Gastroesophageal sphincter (tissue), 4 donors: ENCODE results near the gene DTX4. TPM values are rescaled to one million over a fixed set of nuclear protein-coding genes. Genes with fewer than 3 reads are reported as not detected.

Experiments used
- ATAC-seq: fragments of 150-250 bp; one replicate; pipeline ENCODE4 v1.9.1; 2016; ENCODE audit warnings: mild to moderate bottlenecking, moderate library complexity
- H3K27ac ChIP-seq, 4 donors: fragments of 200-600 bp; sonication (generic) in 3 of 4; 1 replicate in 3 of 4; 2 replicates in 1 of 4; pipeline ENCODE4 v1.5.1; 2016 to 2019
- H3K27me3 ChIP-seq: fragments of 200-600 bp; sonication (generic); one replicate; pipeline ENCODE4 v1.5.1; 2019
- H3K36me3 ChIP-seq, 2 donors: fragments of 200-600 bp; sonication (generic); one replicate each; pipeline ENCODE4 v1.5.1; 2019; ENCODE audit warnings: control low read depth in 1 of 2
- H3K4me1 ChIP-seq, 3 donors: fragments of 200-600 bp; sonication (generic); 1 replicate in 2 of 3; 2 replicates in 1 of 3; pipeline ENCODE4 v1.5.1; 2016 to 2019; ENCODE audit warnings: control low read depth in 2 of 3
- H3K4me3 ChIP-seq, 2 donors: fragments of 200-600 bp; sonication (generic); one replicate each; pipeline ENCODE4 v1.5.1; 2019; ENCODE audit warnings: mild to moderate bottlenecking in 1 of 2, moderate library complexity in 1 of 2
- H3K9me3 ChIP-seq, 3 donors: fragments of 200-600 bp; sonication (generic); one replicate each; pipeline ENCODE4 v1.5.1; 2017 to 2019; ENCODE audit warnings: control low read depth in 2 of 3
- CTCF ChIP-seq, 4 experiments: fragments of 200-600 bp in 2 of 4; fragments of 450-650 bp in 2 of 4; sonication (generic) in 1 of 4; IDR thresholded peaks; one replicate each; pipeline ENCODE4 v1.5.1; 2017 to 2019; ENCODE audit warnings: antibody characterized with exemption in 4 of 4, mild to moderate bottlenecking in 2 of 4, moderate library complexity in 2 of 4
- EP300 ChIP-seq: sonication (generic); formaldehyde crosslinking; IDR thresholded peaks from one replicate; pipeline ENCODE4 v1.6.1; 2017; ENCODE audit warnings: antibody characterized with exemption, mild to moderate bottlenecking
- POLR2A ChIP-seq, 2 donors: fragments of 450-650 bp; IDR thresholded peaks; one replicate each; pipeline ENCODE4 v1.6.1; 2017; ENCODE audit warnings: antibody characterized with exemption in 2 of 2, mild to moderate bottlenecking in 2 of 2, moderate library complexity in 1 of 2
- POLR2AphosphoS5 ChIP-seq: sonication (generic); formaldehyde crosslinking; IDR thresholded peaks from one replicate; pipeline ENCODE4 v1.6.1; 2017; ENCODE audit warnings: antibody characterized with exemption
- WGBS, 2 donors: methylation state at CpG; one replicate each; pipeline ENCODE4 v1.1.5; 2018; ENCODE audit warnings: low coverage in 1 of 2; 5-methylcytosine and 5-hydroxymethylcytosine counted together
- total RNA-seq, 4 donors: library from RNA; depleted of rRNA; stranded (reverse); fragments of >200 nt; gene quantifications; one replicate each; pipeline ENCODE4 v1.1.0, GENCODE V29; 2016

DTX4 gene
- total RNA-seq, 4 donors from 2014 or later: 2.0 to 6.8 (median 6.2) TPM

GRCh38 chr11:59144579-59145345 is 27.2 kb upstream of the DTX4 start:
- WGBS, 2 donors: 0% methylated on average over 8 to 10 of the region's 39 CpGs
- H3K9me3 ChIP-seq: no peaks in the 10 kb centered on the region
- H3K27ac ChIP-seq: peak overlapping the region; percentile 51 to 93 (median 89)
- H3K27me3 ChIP-seq: no peaks in the 10 kb centered on the region
- peaks cover 0 to 7% of the 10 kb centered on the region in 2 donors for H3K36me3 ChIP-seq
- H3K4me3 ChIP-seq: peak overlapping the region; percentile 52 to 78
- H3K4me1 ChIP-seq: peaks cover 0 to 32% (median 4%) of the 10 kb centered on the region in 3 donors
- ATAC-seq: peak; percentile 77
- TF ChIP-seq POLR2A (IDR thresholded peaks at IDR 0.05) (no peak), CTCF (IDR thresholded peaks at IDR 0.05) (peak in 1 of 4 experiments; percentile 20), POLR2AphosphoS5 (peak; percentile 52), EP300 (no peak)

GRCh38 chr11:59145534-59145933 is 26.4 kb upstream of the DTX4 start:
- WGBS, 2 donors: 41 to 54% methylated on average over 4 of the region's 4 CpGs
- Histone ChIP-seq H3K27me3 (no peaks in the 10 kb centered on the region), H3K27ac (peak overlapping the region in 3 of 4 donors; percentile 88 to 93 (median 90)), H3K4me1 (peaks cover 0 to 32% (median 4%) of the 10 kb centered on the region in 3 donors), H3K36me3 (peaks cover 0 to 7% of the 10 kb centered on the region in 2 donors), H3K9me3 (no peaks in the 10 kb centered on the region), H3K4me3 (no peak overlapping the region)
- ATAC-seq: peak; percentile 57
- no peak for TF ChIP-seq CTCF (IDR thresholded peaks at IDR 0.05)
- peak; percentile 23 for TF ChIP-seq POLR2AphosphoS5

- TF ChIP-seq CTCF (IDR thresholded peaks at IDR 0.05): no peak
- TF ChIP-seq POLR2AphosphoS5: no peak
- TF ChIP-seq EP300: no peak
- no peak for TF ChIP-seq POLR2A (IDR thresholded peaks at IDR 0.05)
- no peak for ATAC-seq
- 100% methylated on average over 1 of the region's 1 CpG for WGBS, 2 donors
- Histone ChIP-seq H3K27me3 (no peaks in the 10 kb centered on the region), H3K4me3 (no peak overlapping the region), H3K9me3 (no peaks in the 10 kb centered on the region), H3K36me3 (peaks cover 0 to 25% of the 10 kb centered on the region in 2 donors), H3K27ac (no peak overlapping the region), H3K4me1 (no peaks in the 10 kb centered on the region)
These were observed 20.2 kb upstream of the DTX4 start for GRCh38 chr11:59151761-59152160.

- Histone ChIP-seq H3K4me1 (no peaks in the 10 kb centered on the region), H3K4me3 (no peak overlapping the region), H3K27ac (no peak overlapping the region), H3K9me3 (no peaks in the 10 kb centered on the region), H3K27me3 (no peaks in the 10 kb centered on the region), H3K36me3 (peaks cover 0 to 25% of the 10 kb centered on the region in 2 donors)
- no peak for ATAC-seq
- TF ChIP-seq POLR2A (IDR thresholded peaks at IDR 0.05) (no peak), EP300 (no peak), CTCF (IDR thresholded peaks at IDR 0.05) (no peak), POLR2AphosphoS5 (no peak)
- WGBS, 2 donors: 84 to 86% methylated on average over 8 of the region's 8 CpGs
These were observed 19.5 kb upstream of the DTX4 start for GRCh38 chr11:59152312-59152951.
